Measurements from ENCODE around the gene VSTM4.

VSTM4 gene

DNA sequence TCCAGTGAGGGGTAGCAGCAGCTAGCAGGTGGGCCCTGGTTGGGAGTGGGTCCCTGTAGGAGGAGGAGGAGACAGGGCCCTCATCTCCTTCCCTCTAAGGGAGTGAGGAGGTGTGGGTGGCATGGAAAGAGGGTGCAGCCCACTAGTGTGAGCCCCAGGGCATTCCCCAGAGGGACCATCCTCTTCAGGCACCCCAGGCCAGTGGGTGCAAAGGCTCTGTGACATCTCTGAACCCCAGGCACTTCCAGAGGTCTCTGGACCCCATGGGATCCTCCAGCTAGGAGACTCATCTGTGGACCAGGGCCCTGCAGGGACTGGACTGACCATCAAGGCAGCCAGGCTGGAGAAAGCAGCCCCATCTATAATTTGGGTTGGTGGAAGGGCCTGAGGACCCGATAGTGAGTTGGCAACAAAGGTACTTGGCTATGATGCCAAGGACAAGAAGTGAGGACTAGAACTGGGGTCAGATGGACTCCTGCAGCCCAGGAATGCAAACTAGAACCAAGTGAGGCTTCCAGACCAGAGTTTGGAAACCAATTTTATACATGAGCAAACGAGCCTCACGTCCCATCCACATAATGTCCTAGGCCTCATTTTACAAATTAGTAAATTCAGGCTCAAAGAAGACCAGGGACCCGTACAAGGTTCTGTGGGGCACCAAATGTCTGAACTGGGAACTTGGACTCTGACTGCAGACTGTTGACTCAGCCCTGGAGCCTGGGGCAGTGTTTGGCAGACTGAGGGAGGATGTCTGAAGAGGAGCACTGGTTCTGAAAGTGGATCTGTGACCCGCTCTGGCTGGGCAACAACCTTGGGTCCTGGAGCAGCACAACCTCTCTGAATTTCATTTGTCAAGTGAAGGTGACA, 1.4 kb upstream of the VSTM4 start:
- DNase-seq: no peak

DNA sequence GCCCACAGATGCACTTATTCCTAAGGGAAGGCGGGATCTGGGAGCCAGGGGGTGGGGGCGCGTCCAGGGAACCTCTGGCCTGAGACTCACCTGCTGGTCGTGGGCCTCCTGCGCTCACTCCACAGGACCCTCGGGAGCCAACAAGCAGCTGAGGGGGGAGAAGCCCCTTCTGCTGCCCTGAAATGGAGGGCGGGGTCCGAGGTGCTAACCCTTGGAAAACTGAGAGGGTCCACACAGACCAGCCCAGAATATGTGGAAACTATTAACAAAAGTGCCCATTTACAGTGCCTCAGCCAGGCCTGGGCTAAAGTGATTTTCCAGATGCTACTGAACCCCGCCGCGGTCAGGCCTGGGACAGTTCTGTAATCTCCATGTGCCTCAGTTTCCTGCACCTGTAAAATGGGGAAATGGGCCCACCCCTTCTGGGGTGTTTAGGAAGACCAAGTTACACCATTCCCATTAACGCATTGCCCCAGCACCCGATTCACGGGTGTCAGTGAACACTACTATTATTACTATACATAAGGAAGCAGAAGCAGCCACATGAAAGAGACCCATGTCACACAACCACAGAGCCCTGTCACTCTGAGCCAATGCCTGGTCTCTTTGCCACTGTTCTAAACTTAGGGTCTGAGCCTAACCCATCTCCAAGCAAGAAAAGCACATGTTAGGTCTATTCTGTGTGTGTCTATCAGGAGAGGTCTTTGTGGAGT, 630 bp upstream of the VSTM4 start:
- DNase-seq: no peak

DNA sequence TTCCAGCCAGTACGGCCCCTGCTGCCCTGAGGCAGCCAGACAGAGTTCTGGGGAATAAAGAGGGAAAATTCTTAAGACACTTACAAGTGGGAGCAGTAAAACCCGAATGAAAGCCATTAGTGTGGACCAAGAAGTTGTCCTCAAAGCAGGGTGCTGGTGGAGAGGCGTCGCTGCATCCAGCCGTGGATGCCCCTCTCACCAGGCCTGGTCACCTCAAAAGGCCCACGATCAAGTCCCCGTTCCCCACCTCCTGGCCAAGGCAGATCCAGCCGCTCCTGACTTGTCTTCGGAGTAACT, 656 bp downstream of the VSTM4 start:
- DNase-seq: no peak

DNA sequence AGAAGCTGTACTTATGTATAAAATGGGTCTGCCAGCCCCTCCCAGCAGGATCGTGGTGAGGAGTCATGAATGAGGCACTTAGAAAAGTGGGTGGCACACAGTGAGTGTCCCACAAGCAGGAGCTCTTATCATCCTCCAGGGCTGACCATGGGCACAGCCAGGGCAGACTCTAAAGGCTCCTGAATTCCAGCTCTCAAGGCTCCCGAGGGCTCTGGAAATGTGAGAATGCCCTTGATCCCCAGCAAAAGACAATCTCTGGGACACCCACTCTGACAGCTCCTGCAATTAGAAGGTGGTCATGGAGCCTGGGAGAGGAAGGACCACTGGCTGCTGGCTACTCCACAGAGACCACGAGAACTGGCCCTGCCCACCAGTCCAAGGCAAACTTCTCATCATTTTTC, 1.6 kb downstream of the VSTM4 start:
- no peak for DNase-seq

DNA sequence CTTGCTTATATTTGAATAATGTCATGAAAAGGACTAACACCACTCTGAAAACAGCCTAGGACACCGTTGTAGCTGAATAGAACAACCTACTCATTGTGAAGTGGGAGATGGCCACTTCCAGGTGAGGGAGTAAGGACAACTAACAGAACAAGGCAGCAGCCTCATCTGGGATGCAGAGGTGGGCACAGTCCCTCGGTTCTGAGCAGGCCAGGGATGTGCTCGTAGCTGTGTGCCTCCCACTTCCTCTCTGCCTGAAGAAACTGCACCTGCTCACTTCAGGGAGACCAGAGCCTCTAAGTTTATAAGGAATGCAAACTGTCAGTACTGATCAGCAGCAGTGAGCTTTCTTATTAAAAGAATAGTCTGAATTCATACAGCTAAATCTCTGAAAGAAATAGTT, 2.5 kb downstream of the VSTM4 start:
- no peak for DNase-seq

DNA sequence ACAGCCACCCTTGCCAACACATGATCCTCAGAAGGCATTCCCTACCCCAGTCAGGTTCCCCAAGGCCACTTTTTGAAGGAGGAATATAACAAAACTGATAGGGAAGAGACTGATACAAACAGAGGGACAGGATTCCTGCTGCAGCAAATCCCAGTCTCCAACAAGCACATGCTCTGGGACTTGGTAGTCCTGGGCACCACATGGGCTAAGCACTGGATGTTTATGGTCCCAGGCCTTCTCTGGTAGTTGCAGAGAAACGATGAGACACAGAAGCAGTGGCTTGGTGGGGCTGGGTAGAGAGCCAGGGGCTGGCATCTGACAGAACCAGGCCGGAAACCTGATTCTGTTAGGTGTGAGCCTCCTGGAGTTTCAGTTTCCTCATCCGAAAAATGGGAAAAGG, 3.2 kb downstream of the VSTM4 start:
- DNase-seq: no peak

DNA sequence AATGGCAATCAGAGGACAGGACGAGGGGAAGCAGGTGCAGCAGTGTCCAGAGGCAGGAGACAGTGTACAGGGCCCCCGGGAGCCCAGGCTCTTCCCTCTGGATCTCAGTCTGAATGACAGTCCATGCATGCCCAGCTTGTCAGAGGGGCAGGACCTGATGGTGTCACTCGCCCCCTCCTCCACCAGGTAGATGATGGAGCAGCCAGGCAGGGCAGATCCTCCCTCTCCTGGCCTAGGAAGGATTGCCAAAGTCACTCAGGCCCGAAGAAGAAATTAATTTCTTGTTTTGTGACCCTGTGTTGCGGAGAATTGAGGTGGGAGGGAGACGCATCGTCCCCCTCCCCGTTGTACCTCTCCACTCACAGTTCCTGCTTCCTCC, 4.0 kb downstream of the VSTM4 start:
- no peak for DNase-seq

DNA sequence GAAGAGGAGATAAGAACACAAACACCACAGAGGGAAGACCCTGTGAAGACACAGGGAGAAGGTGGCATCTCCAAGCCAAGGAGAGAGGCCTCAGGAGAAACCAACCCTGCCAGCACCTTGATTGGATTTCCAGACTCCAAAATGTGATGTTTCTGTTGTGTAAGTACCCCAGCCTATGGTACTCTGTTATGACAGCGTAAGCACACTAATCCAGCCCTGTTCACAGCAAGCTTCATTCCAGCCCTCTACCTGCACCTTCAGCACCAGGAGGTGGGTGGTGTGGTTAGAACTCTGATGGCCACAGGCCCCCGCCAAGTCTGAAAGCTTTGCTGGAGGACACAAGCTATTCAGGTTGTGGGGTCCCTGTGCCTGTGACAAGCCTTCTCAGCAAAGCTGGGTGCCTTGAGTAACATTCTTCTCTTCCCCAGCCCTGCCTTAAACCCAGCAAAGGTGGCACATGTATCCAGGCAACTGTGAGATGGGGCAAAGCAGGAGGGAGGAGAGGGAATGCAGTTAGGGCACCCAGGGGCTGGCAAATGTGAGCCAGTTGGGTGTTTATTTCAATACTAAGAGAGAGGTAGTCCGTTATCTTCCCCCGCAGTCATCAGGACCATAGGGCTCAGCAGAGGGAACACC, 4.5 kb downstream of the VSTM4 start:
- no peak for DNase-seq

DNA sequence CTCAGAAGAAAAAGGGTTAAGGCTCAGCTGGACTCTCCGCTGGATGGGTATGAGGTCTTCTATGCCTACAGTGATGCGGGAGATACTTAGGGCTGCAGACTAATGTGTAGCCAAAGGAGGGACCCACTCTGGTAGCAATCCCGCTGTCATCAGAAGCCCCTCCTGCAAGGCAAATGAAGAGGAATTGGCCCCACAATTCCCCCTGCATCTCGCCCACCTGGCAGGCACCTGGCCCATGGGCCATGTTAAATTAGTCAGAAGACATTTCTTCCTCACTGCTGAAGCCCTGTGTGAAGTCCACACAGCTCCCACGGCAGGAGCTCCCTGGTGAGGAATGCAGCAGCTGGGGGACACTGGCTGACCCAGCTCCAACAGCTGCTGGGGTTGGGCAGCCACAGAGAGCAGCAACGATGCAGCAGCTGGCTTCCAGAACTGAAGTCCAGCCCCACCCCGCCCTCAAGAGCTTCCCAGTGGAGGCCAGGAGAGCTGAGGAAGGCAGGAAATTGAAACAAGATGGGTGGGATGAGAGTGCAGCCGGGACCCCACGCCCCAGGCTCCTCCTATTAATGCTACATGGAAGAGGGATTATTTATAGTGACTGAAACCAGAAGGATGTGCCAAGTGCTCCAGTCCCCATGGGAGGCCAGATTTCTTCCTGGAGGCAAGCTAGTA, 5.5 kb downstream of the VSTM4 start:
- DNase-seq: no peak

DNA sequence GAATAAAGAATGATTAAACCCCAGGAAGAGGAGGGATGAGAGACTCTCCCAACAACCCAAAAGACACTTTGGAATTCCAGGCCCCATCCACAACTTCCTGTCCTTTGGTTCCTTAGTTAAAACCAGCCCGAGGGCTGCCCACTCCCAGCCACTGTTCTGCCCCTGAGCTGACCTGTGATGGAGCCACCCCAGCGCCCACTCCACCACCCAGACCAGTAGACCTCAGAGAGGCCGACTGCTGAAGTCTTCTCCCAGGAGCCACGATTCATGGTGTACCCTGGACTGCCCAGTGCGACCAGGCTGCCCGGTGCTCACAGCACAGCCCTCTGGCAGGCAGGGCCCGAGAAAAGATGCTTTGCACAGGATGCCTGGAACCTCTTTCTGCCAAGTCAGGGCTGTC, 6.7 kb downstream of the VSTM4 start:
- DNase-seq: no peak

DNA sequence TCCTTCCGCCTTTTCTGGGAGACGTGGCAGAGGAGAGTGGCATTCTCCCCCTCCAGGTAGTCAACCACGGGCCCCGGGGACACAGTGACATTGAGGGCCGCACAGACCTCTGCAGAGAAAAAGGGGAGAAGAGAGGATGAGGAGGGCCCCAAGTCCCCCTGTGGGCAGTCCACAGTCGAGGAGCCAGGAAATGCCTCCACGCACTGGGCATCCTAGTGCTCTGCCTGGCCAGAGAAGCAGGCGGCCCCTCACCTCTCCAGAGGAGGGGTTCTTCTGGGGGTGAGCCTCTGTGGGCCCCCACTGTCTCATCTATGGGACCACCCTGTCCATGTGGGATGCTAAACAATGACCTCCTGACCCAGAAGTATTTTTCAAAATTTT, 7.4 kb downstream of the VSTM4 start:
- DNase-seq: no peak

DNA sequence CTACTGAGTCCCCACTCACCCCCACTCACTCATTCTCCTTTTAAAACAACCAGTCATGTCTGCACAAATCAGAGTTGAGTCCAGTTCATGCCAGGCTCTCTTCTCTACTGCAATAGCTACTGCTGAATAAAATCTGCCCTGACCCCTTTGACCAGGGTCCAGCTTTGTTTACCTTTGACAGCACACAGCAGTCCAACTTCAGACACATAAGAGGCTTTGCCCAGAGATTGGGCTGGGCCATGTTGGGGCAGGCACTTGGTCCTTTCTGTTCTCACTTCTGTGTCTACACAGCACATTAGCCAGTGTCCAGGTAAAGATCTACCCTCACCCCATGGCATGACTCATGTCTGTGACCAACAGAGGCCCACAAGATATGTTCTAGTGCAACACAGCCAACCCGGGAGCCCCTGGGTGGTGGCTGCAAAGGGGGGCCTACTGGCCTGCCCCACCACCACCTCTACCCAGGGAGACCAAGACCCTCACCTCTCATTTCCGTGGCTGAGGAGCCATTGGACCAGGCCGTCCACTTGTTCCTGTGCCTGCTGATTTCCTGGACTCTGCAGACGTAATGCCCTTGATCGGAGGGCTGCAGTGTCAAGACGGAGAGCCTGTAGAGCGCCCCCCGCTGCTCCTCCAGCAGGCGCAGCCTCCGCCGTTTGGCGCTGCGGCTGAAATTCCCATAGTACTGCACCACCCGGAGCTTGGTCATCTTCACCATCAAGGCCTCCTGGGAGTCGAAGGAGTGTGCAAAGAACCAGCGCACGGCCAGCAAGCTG, 8.0 kb downstream of the VSTM4 start:
- no peak for DNase-seq

DNA sequence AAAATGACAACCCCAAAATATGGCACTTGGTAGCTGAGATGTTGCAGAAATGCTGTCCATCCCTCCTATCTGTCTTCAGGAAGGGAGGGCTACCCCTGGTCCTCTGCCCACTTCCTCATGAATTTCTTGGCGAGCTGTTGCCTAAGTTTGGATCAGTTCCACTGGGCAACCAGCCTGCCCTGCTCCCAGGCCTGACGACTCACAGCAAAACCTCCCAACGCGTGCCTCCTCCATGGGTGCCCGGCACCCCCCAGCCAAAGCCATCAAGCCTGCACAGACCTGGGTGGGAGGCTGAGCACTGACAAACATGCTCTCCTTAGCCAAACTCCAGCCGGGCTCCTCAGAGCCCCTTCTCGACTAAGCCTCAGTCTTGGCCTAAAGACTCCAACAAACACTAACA, 8.9 kb downstream of the VSTM4 start:
- no peak for DNase-seq

DNA sequence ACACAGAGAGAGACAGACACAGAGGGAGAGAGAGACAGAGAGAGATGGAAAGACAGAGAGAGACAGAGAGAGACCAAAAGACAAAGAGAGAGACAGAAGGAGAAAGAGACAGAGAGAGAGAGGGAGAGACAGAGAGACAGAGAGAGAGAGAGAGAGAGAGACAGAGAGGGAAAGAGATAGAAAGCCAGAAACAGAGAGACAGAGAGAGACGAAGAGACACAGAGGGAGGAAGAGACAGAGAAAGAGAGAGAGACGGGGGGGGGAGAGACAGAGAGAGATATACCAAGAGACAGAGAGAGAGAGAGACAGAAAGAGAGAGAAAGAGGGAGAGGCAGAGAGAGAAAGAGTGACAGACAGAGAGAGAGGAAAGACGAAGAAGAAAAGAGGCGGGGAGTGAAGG, 10.2 kb downstream of the VSTM4 start:
- DNase-seq: no peak

DNA sequence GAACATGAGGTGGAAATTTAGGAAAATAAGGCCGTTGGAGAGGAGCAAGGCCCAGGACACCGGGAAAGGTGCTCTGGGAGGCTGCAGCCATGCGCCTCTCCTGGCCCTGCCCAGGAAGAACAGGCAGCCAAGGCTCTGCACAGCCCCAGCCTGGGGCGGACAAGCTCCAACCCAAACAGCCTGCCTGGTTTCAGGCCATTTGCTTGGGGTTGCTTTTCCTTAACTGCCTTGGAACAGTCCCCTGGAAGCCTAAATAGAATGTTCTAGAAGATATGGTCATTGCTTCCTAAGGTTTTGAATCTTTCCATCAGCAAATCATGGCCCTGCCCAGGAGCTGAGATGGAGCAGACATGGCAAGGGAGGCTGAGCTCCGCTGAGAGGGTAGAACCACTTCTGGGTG, 11.0 kb downstream of the VSTM4 start:
- DNase-seq: no peak

DNA sequence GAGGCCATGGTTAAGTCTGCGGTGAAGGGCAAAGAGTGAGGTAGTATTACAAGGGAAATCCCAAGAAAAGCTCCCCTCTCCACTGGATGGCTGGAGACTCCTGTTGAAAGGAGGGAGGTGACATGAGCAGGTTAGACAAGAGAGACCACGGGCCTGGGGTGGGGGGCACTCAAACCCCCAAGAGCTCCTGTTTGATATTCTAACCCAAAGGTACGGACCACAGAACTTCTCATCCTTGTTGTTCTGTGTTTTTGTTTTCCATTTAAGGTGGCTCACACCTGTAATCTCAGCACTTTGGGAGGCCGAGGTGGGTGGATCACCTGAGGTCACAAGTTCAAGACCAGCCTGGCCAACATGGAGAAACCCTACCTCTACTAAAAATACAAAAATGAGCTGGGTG, 11.6 kb downstream of the VSTM4 start:
- DNase-seq: no peak

DNA sequence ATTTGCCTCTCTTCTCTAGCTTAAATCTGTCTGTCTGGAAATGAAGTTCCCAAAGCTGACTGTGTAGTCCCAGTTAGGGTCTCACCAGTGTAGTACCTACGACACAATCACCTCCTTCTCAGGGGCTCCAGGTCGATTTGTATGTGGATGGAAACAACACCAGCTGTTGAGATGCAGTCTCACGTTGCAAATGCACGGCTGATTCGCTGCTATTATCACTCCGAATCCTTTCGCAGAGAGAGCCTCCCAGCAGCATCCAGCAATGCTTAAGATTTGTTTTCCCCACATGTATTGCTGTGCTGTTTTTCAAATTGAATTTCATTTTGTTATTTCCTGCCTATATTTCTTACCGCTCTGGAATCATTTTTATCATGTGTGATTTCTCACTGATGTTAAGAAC, 16.3 kb downstream of the VSTM4 start:
- DNase-seq: no peak

DNA sequence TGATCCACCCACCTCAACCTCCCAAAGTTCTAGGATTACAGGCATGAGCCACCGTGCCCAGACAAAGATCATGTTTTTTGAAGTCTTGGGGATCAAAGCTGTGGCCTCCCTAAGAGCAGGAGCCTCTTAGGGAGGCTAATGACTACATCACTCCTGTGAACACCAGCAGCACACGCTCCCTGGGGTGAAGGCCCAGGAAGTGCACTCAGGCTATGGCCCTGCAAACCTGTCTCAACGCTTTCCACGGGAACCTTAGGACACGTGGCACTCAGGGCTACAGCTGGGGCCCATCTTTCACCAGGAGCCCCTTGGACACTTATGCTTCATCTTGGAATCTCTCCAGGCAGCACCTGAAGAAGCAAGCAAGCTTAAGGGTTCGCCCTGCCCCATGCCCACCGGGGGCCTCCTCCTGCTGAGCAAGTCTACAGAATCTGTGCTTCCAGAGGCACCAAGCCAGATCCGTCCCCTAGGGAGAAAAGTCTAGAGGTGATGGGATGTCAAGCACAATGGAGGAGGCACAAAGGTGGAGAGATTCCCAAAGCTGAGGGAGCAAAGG, 18.4 kb downstream of the VSTM4 start:
- no peak for DNase-seq

DNA sequence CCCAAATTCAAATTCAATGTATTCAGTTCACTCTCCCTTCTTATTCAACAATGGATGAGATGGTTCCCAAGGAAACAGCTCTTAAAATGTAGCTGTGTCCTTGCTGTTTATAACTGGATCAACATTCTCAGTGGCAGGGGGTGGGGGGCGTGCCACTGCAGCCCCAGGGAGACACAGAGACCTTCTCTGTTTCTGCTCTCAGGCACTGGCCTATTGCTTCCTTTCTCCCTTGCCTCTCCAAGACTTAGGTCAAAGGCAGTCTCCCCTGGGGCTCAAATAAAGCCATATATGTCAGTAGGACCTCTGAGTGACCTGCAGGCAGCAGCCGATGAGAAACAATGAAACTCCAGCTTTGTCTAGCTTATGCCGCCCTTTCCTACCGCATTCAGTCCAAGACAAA, 20.7 kb downstream of the VSTM4 start:
- DNase-seq: no peak

DNA sequence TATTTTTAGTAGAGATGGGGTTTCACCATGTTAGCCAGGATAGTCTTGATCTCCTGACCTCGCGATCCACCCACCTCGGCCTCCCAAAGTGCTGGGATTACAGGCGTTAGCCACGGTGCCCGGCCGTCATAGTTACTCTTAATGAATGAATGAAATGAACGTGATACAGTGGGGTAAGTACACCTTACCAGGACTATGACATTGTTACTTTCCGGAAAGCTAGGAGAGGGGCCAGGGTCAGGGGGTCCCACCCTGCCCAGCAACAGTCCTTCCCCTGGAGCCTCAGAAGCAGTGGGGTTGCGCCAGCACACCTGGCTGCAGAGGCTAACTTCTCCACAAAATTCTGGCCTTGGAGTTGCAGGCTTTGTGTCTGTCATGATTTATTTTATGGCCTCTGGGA, 21.4 kb downstream of the VSTM4 start:
- no peak for DNase-seq

DNA sequence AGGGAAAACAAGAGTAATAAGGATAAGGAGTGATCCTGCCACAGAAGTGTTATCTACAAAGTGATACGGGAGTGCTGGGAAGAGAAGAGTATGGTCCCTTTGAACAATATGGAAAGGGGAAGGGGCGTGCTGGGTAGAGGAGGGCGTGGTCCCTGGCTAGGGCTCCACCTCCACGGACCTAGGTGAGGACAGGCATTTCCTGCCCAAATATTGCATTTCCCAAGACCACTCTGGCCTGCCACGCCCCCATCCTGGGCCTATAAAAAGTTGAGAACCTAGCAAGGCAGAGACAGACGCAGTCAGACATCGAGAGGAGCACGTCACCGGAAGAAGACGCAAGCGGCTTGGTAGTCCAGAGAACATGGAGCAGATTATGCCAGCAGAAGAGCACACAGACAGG, 22.8 kb downstream of the VSTM4 start:
- no peak for DNase-seq

DNA sequence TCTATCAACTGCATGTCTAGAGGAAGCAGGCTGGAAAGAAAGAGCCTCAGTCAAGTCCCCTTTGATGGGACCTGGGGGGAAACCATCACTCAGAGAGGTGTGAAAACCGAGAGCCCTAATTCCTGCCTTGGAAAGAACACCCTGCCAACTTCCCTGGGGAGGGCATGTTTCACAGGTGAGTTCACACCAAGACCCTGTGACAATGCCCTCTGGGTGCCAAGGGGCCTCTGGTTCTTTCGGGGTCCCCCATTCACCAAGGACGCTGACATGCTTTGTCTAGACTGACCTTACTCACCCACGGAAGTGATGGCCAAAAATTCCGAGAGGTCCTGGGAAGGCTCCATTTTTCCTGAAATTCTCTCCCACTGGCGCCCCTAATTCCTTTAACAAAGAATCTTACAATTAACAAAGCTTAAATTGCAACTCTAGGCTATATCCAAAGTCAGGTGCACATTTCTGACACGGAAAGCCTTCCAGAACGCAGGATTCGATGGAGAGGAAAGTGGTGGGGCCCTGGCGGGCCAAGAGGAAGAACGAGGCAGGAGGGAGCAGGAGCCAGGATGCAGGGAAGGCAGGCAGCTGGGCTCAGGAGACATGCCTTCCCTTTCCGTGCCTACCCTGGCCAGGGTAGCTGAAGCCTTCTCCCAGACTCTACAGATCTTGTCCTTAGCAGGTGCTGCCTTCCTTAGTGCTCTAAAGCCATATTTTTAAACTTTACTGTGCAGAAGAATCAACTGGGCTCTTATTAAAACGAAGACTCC, 23.7 kb downstream of the VSTM4 start:
- no peak for DNase-seq
